CD14-positive monocyte (primary cell): ENCODE results near the gene HECTD1. TPM values are rescaled to one million over a fixed set of nuclear protein-coding genes. Genes with fewer than 3 reads are reported as not detected.

Experiments used
- DNase-seq, 3 donors: peaks; one replicate each; pipeline ENCODE4 v3.0.0-alpha.2; 2011 to 2022
- H2AFZ ChIP-seq: 2 replicates; pipeline ENCODE4 v1.6.0; 2012; ENCODE audit warnings: mild to moderate bottlenecking, low read depth, low read length, inconsistent platforms; ENCODE audit not compliant: insufficient read depth, poor library complexity, severe bottlenecking
- H3K27ac ChIP-seq, 2 donors: 1 replicate in 1 of 2; 2 replicates in 1 of 2; pipeline ENCODE4 v1.5.1; 2012 to 2013; ENCODE audit warnings: low read length in 2 of 2, control low read depth in 1 of 2, inconsistent platforms in 1 of 2, low read depth in 1 of 2, mild to moderate bottlenecking in 1 of 2
- H3K27me3 ChIP-seq, 2 donors: one replicate each; pipeline versions ENCODE4 v1.6.0 to v1.6.1; 2011 to 2013; ENCODE audit warnings: low read length in 2 of 2; ENCODE audit not compliant: control insufficient read depth in 2 of 2, insufficient read depth in 2 of 2
- H3K36me3 ChIP-seq, 2 donors: replicated peaks in 1 of 2; 1 replicate in 1 of 2; 2 replicates in 1 of 2; pipeline versions ENCODE4 v1.5.1 to v1.6.1; 2012 to 2013; ENCODE audit warnings: low read length in 2 of 2, control low read depth in 1 of 2, inconsistent platforms in 1 of 2, mild to moderate bottlenecking in 1 of 2; ENCODE audit not compliant: insufficient read depth in 2 of 2, control insufficient read depth in 1 of 2
- H3K4me1 ChIP-seq, 2 donors: 1 replicate in 1 of 2; 2 replicates in 1 of 2; pipeline versions ENCODE4 v1.5.1 to v1.6.1; 2012 to 2013; ENCODE audit warnings: low read length in 2 of 2, control low read depth in 1 of 2, inconsistent platforms in 1 of 2, mild to moderate bottlenecking in 1 of 2, moderate library complexity in 1 of 2; ENCODE audit not compliant: insufficient read depth in 2 of 2, control insufficient read depth in 1 of 2
- H3K4me2 ChIP-seq: replicated peaks from 2 replicates; pipeline ENCODE3; 2012; ENCODE audit warnings: low read length, moderate library complexity, mild to moderate bottlenecking; ENCODE audit not compliant: poor library complexity, severe bottlenecking; ENCODE audit errors: extremely low read depth
- H3K4me3 ChIP-seq, 3 experiments: fragments of 200-600 bp in 1 of 3; sonication (generic) in 1 of 3; replicated peaks in 1 of 3; 1 replicate in 2 of 3; 2 replicates in 1 of 3; pipeline ENCODE4 v1.5.1; 2011 to 2013; ENCODE audit warnings: low read length in 3 of 3, mild to moderate bottlenecking in 3 of 3, control low read depth in 2 of 3, low read depth in 2 of 3, inconsistent platforms in 1 of 3, moderate library complexity in 1 of 3
- H3K79me2 ChIP-seq: 2 replicates; pipeline ENCODE4 v1.6.0; 2012; ENCODE audit warnings: mild to moderate bottlenecking, control low read depth, inconsistent platforms, low read length, moderate library complexity; ENCODE audit not compliant: insufficient read depth
- H3K9ac ChIP-seq: 2 replicates; pipeline ENCODE4 v1.6.0; 2017; ENCODE audit warnings: low read length, mild to moderate bottlenecking; ENCODE audit not compliant: insufficient read depth, poor library complexity, severe bottlenecking
- H3K9me3 ChIP-seq, 2 donors: replicated peaks in 1 of 2; 1 replicate in 1 of 2; 2 replicates in 1 of 2; pipeline versions ENCODE4 v1.5.1 to v1.6.1; 2012 to 2013; ENCODE audit warnings: low read length in 2 of 2, control low read depth in 1 of 2; ENCODE audit not compliant: control insufficient read depth in 1 of 2, insufficient read depth in 1 of 2
- H4K20me1 ChIP-seq: 2 replicates; pipeline ENCODE4 v1.6.0; 2012; ENCODE audit warnings: mild to moderate bottlenecking, low read length, control low read depth, moderate library complexity; ENCODE audit not compliant: insufficient read depth
- H3K27ac Mint-ChIP-seq, 7 donors: one replicate each; pipeline ENCODE4 v1.8.0; 2020; ENCODE audit warnings: mild to moderate bottlenecking in 7 of 7, mixed read lengths in 7 of 7, moderate library complexity in 6 of 7, inconsistent platforms in 2 of 7
- H3K27me3 Mint-ChIP-seq, 3 donors: one replicate each; pipeline ENCODE4 v1.8.0; 2021 to 2022; ENCODE audit warnings: low read depth in 3 of 3, mild to moderate bottlenecking in 3 of 3, mixed read lengths in 3 of 3, moderate library complexity in 3 of 3, inconsistent platforms in 1 of 3
- H3K36me3 Mint-ChIP-seq, 2 donors: one replicate each; pipeline ENCODE4 v1.8.0; 2020; ENCODE audit warnings: mixed read lengths in 2 of 2, inconsistent platforms in 1 of 2, mild to moderate bottlenecking in 1 of 2
- H3K4me1 Mint-ChIP-seq: one replicate; pipeline ENCODE4 v1.8.0; 2020; ENCODE audit warnings: mild to moderate bottlenecking, mixed read lengths
- H3K4me3 Mint-ChIP-seq, 2 donors: one replicate each; pipeline ENCODE4 v1.8.0; 2020; ENCODE audit warnings: mild to moderate bottlenecking in 2 of 2, mixed read lengths in 2 of 2, moderate library complexity in 1 of 2
- H3K9me3 Mint-ChIP-seq, 7 donors: one replicate each; pipeline ENCODE4 v1.8.0; 2020 to 2022; ENCODE audit warnings: mixed read lengths in 7 of 7, mild to moderate bottlenecking in 6 of 7, moderate library complexity in 6 of 7, inconsistent platforms in 2 of 7
- WGBS: methylation state at CpG from one replicate; pipeline ENCODE4 v1.1.5; 2013; ENCODE audit warnings: missing lambda C conversion rate; ENCODE audit not compliant: insufficient coverage; 5-methylcytosine and 5-hydroxymethylcytosine counted together
- intact Hi-C, 2 donors: fragments of 100-400 bp; cut with micrococcal nuclease; formaldehyde crosslinking; loops; one replicate each; pipeline versions ENCODE4 v1.15.0 to v1.15.1; 2023
- polyA plus RNA-seq, 3 donors: library from polyadenylated mRNA; depleted of rRNA in 1 of 3; unstranded in 2 of 3; stranded (reverse) in 1 of 3; fragments of 300-500 nt in 2 of 3; fragments of >200 nt in 1 of 3; fragmentation: Illumina TruSeq in 2 of 3; gene quantifications; 1 replicate in 2 of 3; 2 replicates in 1 of 3; pipeline ENCODE4 v1.2.3, GENCODE V29; 2012 to 2021
- TF ChIP-seq, protein P1 (sequence below): fragments of 200-600 bp; IDR thresholded peaks from one replicate; pipeline ENCODE4 v1.8.0; 2022; ENCODE audit warnings: antibody characterized with exemption, mild to moderate bottlenecking

Gene HECTD1
- polyA plus RNA-seq, 3 donors = 12.7 to 55.9 (median 21.5) TPM

DNA sequence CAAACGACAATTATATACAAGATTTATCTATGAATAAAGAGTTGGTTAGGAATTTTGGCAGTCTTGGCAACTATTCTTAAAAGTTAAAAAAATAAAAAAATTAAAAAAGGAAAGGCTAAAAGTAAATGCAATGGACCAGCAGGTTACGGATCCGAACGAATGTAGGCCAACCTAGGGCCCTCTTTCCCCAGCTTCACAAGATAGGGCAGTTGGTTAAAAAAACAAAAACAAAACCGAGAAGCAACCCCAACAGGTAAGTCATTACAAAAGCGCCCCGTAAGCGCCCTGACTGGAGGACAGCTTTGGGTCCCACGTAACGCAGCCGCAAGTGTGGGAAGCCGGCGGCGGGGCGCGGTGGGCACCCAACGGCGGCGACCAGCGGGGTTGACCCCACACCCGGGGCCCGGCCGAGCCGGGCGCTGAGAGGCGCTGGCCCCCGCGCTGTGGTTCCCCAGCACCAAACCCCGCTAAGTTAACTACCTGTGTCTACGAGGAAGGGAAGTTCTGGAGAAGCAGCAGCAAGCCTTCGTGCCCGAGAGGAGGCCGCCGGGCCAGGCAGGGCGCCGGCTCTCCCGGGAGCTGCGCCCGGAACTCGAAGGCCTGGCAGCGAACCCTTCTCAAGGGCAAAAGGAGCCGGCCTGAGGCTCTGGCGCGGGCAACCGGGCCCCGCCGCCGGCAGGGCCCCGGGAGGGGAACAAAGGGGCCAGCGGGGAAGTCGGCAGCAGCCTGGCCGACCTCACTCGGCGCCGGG lies 882 bp downstream of the HECTD1 start:
- Mint-ChIP-seq H3K4me1 (peaks cover 33% of the 10 kb centered on the region), H3K27ac (peak overlapping the region; percentile 84 to 98 (median 96))
- peaks cover 18 to 26% of the 10 kb centered on the region in 2 donors for H3K4me1 ChIP-seq

More for the DNA sequence above, 882 bp downstream of the HECTD1 start:
- peaks cover 0 to 1% (median 0%) of the 10 kb centered on the region in 7 donors for H3K9me3 Mint-ChIP-seq
- H3K36me3 ChIP-seq = peaks cover 11 to 26% of the 10 kb centered on the region in 2 donors
- peaks cover 55% of the 10 kb centered on the region for H3K79me2 ChIP-seq
- no peaks in the 10 kb centered on the region for H3K27me3 ChIP-seq
- under 1% methylated on average over 54 of the region's 55 CpGs for WGBS
- peak overlapping the region; percentile 86 for H2AFZ ChIP-seq
- intact Hi-C loops = loop anchor here in 1 of 2 donors (5.0 to 10.0 kb wide), 2 partner anchors 86 to 148 kb away; no protein-coding TSS in a partner anchor
- peaks cover 35% of the 10 kb centered on the region for H4K20me1 ChIP-seq
- peaks cover 25 to 29% of the 10 kb centered on the region in 2 donors for H3K36me3 Mint-ChIP-seq
- H3K27me3 Mint-ChIP-seq = peaks cover 0 to 1% (median 0%) of the 10 kb centered on the region in 3 donors
- peak; percentile 23 to 51 (median 30) for DNase-seq
- peak overlapping the region; percentile 75 for H3K4me2 ChIP-seq
- peak overlapping the region; percentile 93 to 99 for H3K27ac ChIP-seq
- peak overlapping the region; percentile 86 to 87 for H3K4me3 Mint-ChIP-seq
- TF ChIP-seq, protein P1, sequence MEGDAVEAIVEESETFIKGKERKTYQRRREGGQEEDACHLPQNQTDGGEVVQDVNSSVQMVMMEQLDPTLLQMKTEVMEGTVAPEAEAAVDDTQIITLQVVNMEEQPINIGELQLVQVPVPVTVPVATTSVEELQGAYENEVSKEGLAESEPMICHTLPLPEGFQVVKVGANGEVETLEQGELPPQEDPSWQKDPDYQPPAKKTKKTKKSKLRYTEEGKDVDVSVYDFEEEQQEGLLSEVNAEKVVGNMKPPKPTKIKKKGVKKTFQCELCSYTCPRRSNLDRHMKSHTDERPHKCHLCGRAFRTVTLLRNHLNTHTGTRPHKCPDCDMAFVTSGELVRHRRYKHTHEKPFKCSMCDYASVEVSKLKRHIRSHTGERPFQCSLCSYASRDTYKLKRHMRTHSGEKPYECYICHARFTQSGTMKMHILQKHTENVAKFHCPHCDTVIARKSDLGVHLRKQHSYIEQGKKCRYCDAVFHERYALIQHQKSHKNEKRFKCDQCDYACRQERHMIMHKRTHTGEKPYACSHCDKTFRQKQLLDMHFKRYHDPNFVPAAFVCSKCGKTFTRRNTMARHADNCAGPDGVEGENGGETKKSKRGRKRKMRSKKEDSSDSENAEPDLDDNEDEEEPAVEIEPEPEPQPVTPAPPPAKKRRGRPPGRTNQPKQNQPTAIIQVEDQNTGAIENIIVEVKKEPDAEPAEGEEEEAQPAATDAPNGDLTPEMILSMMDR = no peak
- no peaks in the 10 kb centered on the region for H3K9me3 ChIP-seq
- peak overlapping the region; percentile 64 to 80 (median 72) for H3K4me3 ChIP-seq
- H3K9ac ChIP-seq = peak overlapping the region; percentile 99
